Astrocyte (in vitro differentiated cells and primary cell): Measurements from ENCODE around the gene BCR.

Source experiments
- EZH2 ChIP-seq: IDR thresholded peaks from 2 replicates; pipeline ENCODE4 v1.6.1; 2012; ENCODE audit warnings: mild to moderate bottlenecking, low read length, inconsistent platforms; ENCODE audit not compliant: insufficient read depth
- TF ChIP-seq, protein P1 (sequence below): IDR thresholded peaks from 2 replicates; pipeline ENCODE4 v1.5.1; 2011; ENCODE audit warnings: low read depth, mild to moderate bottlenecking, inconsistent platforms, low read length, moderate library complexity; ENCODE audit not compliant: insufficient read depth

DNA sequence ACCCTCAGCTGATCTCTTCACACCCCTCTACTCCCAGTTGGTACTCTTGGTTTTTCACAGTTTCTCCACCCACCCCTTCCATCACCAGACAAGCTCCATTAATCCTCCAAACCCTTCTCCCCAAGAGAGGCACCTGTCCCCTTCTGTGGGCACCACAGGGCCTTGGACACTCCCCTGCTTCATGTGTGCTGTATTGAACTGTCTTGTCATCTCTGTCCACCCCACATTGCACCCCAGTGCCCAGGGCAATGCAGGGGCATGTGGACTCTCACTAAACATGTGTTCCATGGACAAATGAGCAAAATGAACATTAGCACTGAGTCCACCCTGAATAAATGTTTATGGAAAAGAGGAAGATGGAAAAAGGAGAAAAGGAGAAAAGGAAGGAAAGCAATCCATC, 181.4 kb downstream of the BCR start:
- TF ChIP-seq, protein P1, sequence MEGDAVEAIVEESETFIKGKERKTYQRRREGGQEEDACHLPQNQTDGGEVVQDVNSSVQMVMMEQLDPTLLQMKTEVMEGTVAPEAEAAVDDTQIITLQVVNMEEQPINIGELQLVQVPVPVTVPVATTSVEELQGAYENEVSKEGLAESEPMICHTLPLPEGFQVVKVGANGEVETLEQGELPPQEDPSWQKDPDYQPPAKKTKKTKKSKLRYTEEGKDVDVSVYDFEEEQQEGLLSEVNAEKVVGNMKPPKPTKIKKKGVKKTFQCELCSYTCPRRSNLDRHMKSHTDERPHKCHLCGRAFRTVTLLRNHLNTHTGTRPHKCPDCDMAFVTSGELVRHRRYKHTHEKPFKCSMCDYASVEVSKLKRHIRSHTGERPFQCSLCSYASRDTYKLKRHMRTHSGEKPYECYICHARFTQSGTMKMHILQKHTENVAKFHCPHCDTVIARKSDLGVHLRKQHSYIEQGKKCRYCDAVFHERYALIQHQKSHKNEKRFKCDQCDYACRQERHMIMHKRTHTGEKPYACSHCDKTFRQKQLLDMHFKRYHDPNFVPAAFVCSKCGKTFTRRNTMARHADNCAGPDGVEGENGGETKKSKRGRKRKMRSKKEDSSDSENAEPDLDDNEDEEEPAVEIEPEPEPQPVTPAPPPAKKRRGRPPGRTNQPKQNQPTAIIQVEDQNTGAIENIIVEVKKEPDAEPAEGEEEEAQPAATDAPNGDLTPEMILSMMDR: no peak
- TF ChIP-seq EZH2: no peak
